Urinary bladder (tissue), 4 donors: ENCODE results near the gene RAB34. TPM values are rescaled to one million over a fixed set of nuclear protein-coding genes. Genes with fewer than 3 reads are reported as not detected.

Source experiments
- DNase-seq: peaks from one replicate; pipeline ENCODE4 v3.0.0-alpha.2; 2015; ENCODE audit errors: extremely low spot score
- H3K27ac ChIP-seq: one replicate; pipeline ENCODE4 v1.5.1; 2013; ENCODE audit warnings: low read depth, mild to moderate bottlenecking, moderate library complexity
- H3K36me3 ChIP-seq: one replicate; pipeline ENCODE4 v1.6.1; 2013; ENCODE audit warnings: mild to moderate bottlenecking, moderate library complexity; ENCODE audit not compliant: insufficient read depth
- H3K4me1 ChIP-seq: one replicate; pipeline ENCODE4 v1.6.1; 2013; ENCODE audit warnings: mild to moderate bottlenecking, moderate library complexity; ENCODE audit not compliant: insufficient read depth
- H3K4me3 ChIP-seq: one replicate; pipeline ENCODE4 v1.5.1; 2013; ENCODE audit warnings: low read depth, low read length
- WGBS: extraction: QIAGEN DNeasy Blood & Tissue Kit; methylation state at CpG from one replicate; pipeline ENCODE4 v1.1.7; 2013; 5-methylcytosine and 5-hydroxymethylcytosine counted together
- polyA plus RNA-seq: library from polyadenylated mRNA; stranded (reverse); fragments of 200-250 nt; gene quantifications from one replicate; pipeline ENCODE4 v1.2.3, GENCODE V29; 2013
- small RNA-seq: library from RNA; depleted of rRNA; stranded (forward); fragments of <200 nt; gene quantifications from one replicate; pipeline ENCODE3, GENCODE V24; 2014
- total RNA-seq: library from RNA; depleted of rRNA; stranded (reverse); fragments of >200 nt; gene quantifications from one replicate; pipeline ENCODE4 v1.2.3, GENCODE V29; 2014
- donor health status: healthy with polysubstance abuse.
- donor health status: healthy.

The RAB34 gene
- total and polyA plus RNA-seq, 2 donors: 63.7 to 170 TPM

DNA sequence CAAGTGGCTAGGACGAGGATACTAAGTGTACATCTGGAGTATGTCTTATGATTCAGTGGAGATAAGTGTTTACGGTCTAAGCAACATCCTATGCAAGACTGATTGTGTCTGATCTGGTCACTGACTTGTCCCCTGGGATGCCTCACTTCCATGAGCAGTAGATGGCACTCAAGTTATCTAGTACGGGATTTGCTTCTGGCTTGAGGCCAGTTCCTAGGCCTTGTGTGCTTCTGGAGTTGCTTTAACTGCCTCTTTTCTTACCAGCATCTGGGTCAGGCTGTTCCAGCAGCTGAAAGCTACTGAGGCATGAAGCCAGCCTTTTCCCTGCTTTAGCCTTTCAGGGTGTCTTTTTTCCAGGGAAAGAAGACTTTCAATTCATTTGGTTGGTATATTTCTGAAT lies 32.7 kb downstream of the RAB34 start:
- Histone ChIP-seq H3K4me1 (no peaks in the 10 kb centered on the region), H3K36me3 (peaks cover 17% of the 10 kb centered on the region), H3K27ac (no peak overlapping the region), H3K4me3 (no peak overlapping the region)
- WGBS: 27% methylated on average over 3 of the region's 3 CpGs
- DNase-seq: no peak

DNA sequence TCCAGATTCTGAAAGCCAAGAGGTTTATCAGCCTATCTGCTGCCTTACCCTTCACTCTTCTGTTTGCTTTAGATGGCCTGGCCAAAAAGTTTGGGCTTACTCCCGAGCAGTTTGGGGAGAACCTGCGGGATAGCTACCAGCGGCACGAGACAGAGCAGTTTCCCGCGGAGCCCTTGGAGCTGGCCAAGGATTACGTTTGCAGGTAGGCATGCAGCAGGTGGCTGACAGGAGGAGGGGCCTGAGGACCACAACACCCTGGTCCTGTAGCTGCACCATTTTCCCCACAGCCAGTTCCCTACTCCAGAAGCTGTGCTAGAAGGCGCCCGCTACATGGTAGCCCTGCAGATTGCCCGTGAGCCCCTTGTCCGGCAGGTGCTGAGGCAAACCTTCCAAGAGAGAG lies 35.0 kb downstream of the RAB34 start:
- 92% methylated on average over 11 of the region's 11 CpGs for WGBS
- Histone ChIP-seq H3K4me3 (no peak overlapping the region), H3K36me3 (peaks cover 16% of the 10 kb centered on the region), H3K27ac (no peak overlapping the region), H3K4me1 (no peaks in the 10 kb centered on the region)
- no peak for DNase-seq

- WGBS: 88% methylated on average over 7 of the region's 7 CpGs
- DNase-seq: no peak
- H3K36me3 ChIP-seq: peaks cover 6% of the 10 kb centered on the region
- no peaks in the 10 kb centered on the region for H3K4me1 ChIP-seq
- H3K27ac ChIP-seq: no peak overlapping the region
- H3K4me3 ChIP-seq: no peak overlapping the region
Measured at GRCh38 chr17:28675980-28676379, 41.7 kb downstream of the RAB34 start.

DNA sequence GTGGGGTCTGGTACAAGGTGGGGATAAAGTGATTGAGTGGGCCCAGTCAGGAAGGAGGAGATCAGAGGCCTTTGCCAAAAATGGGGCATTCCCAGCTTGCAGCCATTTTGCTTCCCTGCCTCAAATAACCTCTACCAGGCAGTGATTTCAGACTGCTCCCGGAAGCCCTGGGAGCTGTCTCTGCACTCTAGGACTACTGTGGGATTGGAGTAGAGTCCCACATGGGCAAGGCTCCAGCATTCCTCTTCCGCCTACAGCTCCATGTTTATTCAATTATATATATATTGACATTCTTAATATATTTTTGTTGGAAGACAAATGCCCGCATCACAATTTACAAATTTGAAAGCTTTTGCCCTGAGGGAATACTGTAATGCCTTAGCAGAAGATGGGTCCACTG lies 42.2 kb downstream of the RAB34 start:
- WGBS: 78% methylated on average over 3 of the region's 3 CpGs
- Histone ChIP-seq H3K4me1 (no peaks in the 10 kb centered on the region), H3K27ac (no peak overlapping the region), H3K4me3 (no peak overlapping the region), H3K36me3 (peaks cover 7% of the 10 kb centered on the region)
- DNase-seq: no peak

GRCh38 chr17:28669918-28670317 lies 47.8 kb downstream of the RAB34 start:
- Histone ChIP-seq H3K4me3 (no peak overlapping the region), H3K4me1 (no peaks in the 10 kb centered on the region), H3K27ac (no peak overlapping the region), H3K36me3 (peaks cover 2% of the 10 kb centered on the region)
- DNase-seq: no peak
- WGBS: 96% methylated on average over 1 of the region's 1 CpG

- H3K4me1 ChIP-seq: peaks cover 5% of the 10 kb centered on the region
- 80% methylated on average over 1 of the region's 1 CpG for WGBS
- no peak overlapping the region for H3K27ac ChIP-seq
- DNase-seq: no peak
- peaks cover 2% of the 10 kb centered on the region for H3K36me3 ChIP-seq
- H3K4me3 ChIP-seq: no peak overlapping the region
Measured at GRCh38 chr17:28667870-28668269, 49.8 kb downstream of the RAB34 start.

DNA sequence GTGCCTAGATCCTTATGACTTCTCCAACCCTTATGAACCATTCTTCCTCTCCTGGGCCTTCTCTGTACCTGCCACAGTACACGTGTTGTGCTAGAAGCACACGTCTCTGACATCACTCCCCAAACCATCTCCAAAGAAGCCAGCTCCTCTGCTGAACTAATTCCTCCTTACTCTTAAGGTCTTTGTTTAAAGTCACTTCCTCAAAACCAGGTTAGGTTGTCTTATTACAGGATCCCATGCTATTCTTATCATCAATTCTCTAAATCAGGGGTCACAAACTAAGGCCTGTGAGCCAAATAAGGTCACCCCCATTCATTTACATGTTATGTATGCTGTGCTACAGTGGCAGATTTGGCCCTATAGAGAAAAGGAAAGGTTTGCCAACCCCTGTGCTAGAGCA lies 51.7 kb downstream of the RAB34 start:
- DNase-seq: no peak
- no peak overlapping the region for H3K27ac ChIP-seq
- H3K4me1 ChIP-seq: peaks cover 5% of the 10 kb centered on the region
- peaks cover 1% of the 10 kb centered on the region for H3K36me3 ChIP-seq
- 81% methylated on average over 2 of the region's 2 CpGs for WGBS
- no peak overlapping the region for H3K4me3 ChIP-seq

Small RNAs within 50 kb of the gene (small RNA-seq; reads per million reads assigned to genes)
- gene SNORD42A: not detected
- gene SNORD42B: not detected
- gene SNORD4A: not detected
- not detected for gene SNORD4B

Other genes starting within 250 kb of the RAB34 start
- gene SLC13A2, start 244.2 kb downstream of the RAB34 start, total RNA-seq: not detected
- gene SLC13A2, start 244.2 kb downstream of the RAB34 start, polyA plus RNA-seq: 0.03 TPM
- 0.11 TPM for gene FOXN1, start 211.5 kb downstream of the RAB34 start, total RNA-seq
- gene FOXN1, start 211.5 kb downstream of the RAB34 start, polyA plus RNA-seq: 0.13 TPM
- gene UNC119, start 165.2 kb downstream of the RAB34 start, total RNA-seq: 15.2 TPM
- 24.4 TPM for gene UNC119, start 165.2 kb downstream of the RAB34 start, polyA plus RNA-seq
- 21.1 TPM for gene PIGS, start 146.3 kb downstream of the RAB34 start, total RNA-seq
- gene PIGS, start 146.3 kb downstream of the RAB34 start, polyA plus RNA-seq: 64.4 TPM
- gene ALDOC, start 141.0 kb downstream of the RAB34 start, total RNA-seq: 9.6 TPM
- 34.2 TPM for gene ALDOC, start 141.0 kb downstream of the RAB34 start, polyA plus RNA-seq
- gene SPAG5, start 118.8 kb downstream of the RAB34 start, total RNA-seq: 17.9 TPM
- gene SPAG5, start 118.8 kb downstream of the RAB34 start, polyA plus RNA-seq: 2.7 TPM
- gene RSKR, start 103.7 kb downstream of the RAB34 start, total RNA-seq: 13.0 TPM
- gene RSKR, start 103.7 kb downstream of the RAB34 start, polyA plus RNA-seq: 2.4 TPM
- gene BLTP2, start 72.7 kb downstream of the RAB34 start, total RNA-seq: 66.6 TPM
- gene BLTP2, start 72.7 kb downstream of the RAB34 start, polyA plus RNA-seq: 42.1 TPM
- 35.8 TPM for gene SDF2, start 56.0 kb downstream of the RAB34 start, total RNA-seq
- 73.1 TPM for gene SDF2, start 56.0 kb downstream of the RAB34 start, polyA plus RNA-seq
- 47.2 TPM for gene SUPT6H, start 55.7 kb downstream of the RAB34 start, total RNA-seq
- gene SUPT6H, start 55.7 kb downstream of the RAB34 start, polyA plus RNA-seq: 42.1 TPM
- 1.7 TPM for gene PROCA1, start 6.0 kb downstream of the RAB34 start, total RNA-seq
- gene PROCA1, start 6.0 kb downstream of the RAB34 start, polyA plus RNA-seq: 1.8 TPM
- gene RPL23A, start 2.1 kb upstream of the RAB34 start, total RNA-seq: 428 TPM
- gene RPL23A, start 2.1 kb upstream of the RAB34 start, polyA plus RNA-seq: 1,648 TPM
- 1.7 TPM for gene TLCD1, start 8.4 kb upstream of the RAB34 start, total RNA-seq
- gene TLCD1, start 8.4 kb upstream of the RAB34 start, polyA plus RNA-seq: 5.1 TPM
- 3.2 TPM for gene NEK8, start 10.9 kb upstream of the RAB34 start, total RNA-seq
- 2.1 TPM for gene NEK8, start 10.9 kb upstream of the RAB34 start, polyA plus RNA-seq
- 14.7 TPM for gene TRAF4, start 26.1 kb upstream of the RAB34 start, total RNA-seq
- gene TRAF4, start 26.1 kb upstream of the RAB34 start, polyA plus RNA-seq: 22.8 TPM
- 6.8 TPM for gene FAM222B, start 124.9 kb upstream of the RAB34 start, total RNA-seq
- gene FAM222B, start 124.9 kb upstream of the RAB34 start, polyA plus RNA-seq: 15.0 TPM
- 16.0 TPM for gene ERAL1, start 137.1 kb upstream of the RAB34 start, total RNA-seq
- 35.8 TPM for gene ERAL1, start 137.1 kb upstream of the RAB34 start, polyA plus RNA-seq
- 25.1 TPM for gene FLOT2, start 179.9 kb upstream of the RAB34 start, total RNA-seq
- 120 TPM for gene FLOT2, start 179.9 kb upstream of the RAB34 start, polyA plus RNA-seq
- gene DHRS13, start 185.2 kb upstream of the RAB34 start, total RNA-seq: 8.5 TPM
- 8.8 TPM for gene DHRS13, start 185.2 kb upstream of the RAB34 start, polyA plus RNA-seq
- gene PHF12, start 233.7 kb upstream of the RAB34 start, total RNA-seq: 21.1 TPM
- 30.8 TPM for gene PHF12, start 233.7 kb upstream of the RAB34 start, polyA plus RNA-seq